Osteoblast (primary cell): Measurements from ENCODE around the gene BOD1. TPM values are rescaled to one million over a fixed set of nuclear protein-coding genes. Genes with fewer than 3 reads are reported as not detected.

Source experiments
- DNase-seq: peaks from one replicate; pipeline ENCODE4 v3.0.0; 2011; ENCODE audit warnings: low spot score, mixed read lengths; ENCODE audit not compliant: insufficient read length; ENCODE audit errors: missing footprints
- H2AFZ ChIP-seq: 2 replicates; pipeline ENCODE4 v1.6.0; 2011; ENCODE audit warnings: mild to moderate bottlenecking, low read length
- H3K27ac ChIP-seq: 2 replicates; pipeline ENCODE4 v1.5.1; 2011; ENCODE audit warnings: mild to moderate bottlenecking, low read depth, low read length, moderate library complexity
- H3K27me3 ChIP-seq: 2 replicates; pipeline ENCODE4 v1.6.0; 2012; ENCODE audit warnings: mild to moderate bottlenecking, control low read depth, inconsistent platforms, low read length, moderate library complexity; ENCODE audit not compliant: insufficient read depth
- H3K36me3 ChIP-seq: 2 replicates; pipeline ENCODE4 v1.5.1; 2011; ENCODE audit warnings: mild to moderate bottlenecking, low read length, control low read depth, moderate library complexity; ENCODE audit not compliant: insufficient read depth
- H3K4me1 ChIP-seq: 2 replicates; pipeline ENCODE4 v1.5.1; 2011; ENCODE audit warnings: mild to moderate bottlenecking, low read length, control low read depth, moderate library complexity; ENCODE audit not compliant: insufficient read depth
- H3K4me2 ChIP-seq: 2 replicates; pipeline ENCODE4 v1.6.0; 2011; ENCODE audit warnings: mild to moderate bottlenecking, low read length; ENCODE audit not compliant: insufficient read depth
- H3K4me3 ChIP-seq: fragments of 200-600 bp; sonication (generic); 3 replicates; pipeline ENCODE4 v1.5.1; 2012; ENCODE audit warnings: mild to moderate bottlenecking, low read length, inconsistent platforms; ENCODE audit not compliant: insufficient read depth
- H3K79me2 ChIP-seq: 2 replicates; pipeline ENCODE4 v1.6.0; 2012; ENCODE audit warnings: mild to moderate bottlenecking, low read length, control low read depth, inconsistent platforms; ENCODE audit not compliant: insufficient read depth
- H3K9me3 ChIP-seq: 2 replicates; pipeline ENCODE4 v1.5.1; 2011; ENCODE audit warnings: low read depth, low read length, control low read depth
- H4K20me1 ChIP-seq: 2 replicates; pipeline ENCODE4 v1.6.0; 2012; ENCODE audit warnings: mild to moderate bottlenecking, low read length, control low read depth; ENCODE audit not compliant: insufficient read depth
- total RNA-seq: library from RNA; depleted of rRNA; stranded (reverse); fragments of >200 nt; gene quantifications from 2 replicates; pipeline ENCODE4 v1.2.3, GENCODE V29; 2012
- TF ChIP-seq, protein P1 (sequence below): IDR thresholded peaks from 2 replicates; pipeline ENCODE4 v1.5.1; 2011; ENCODE audit warnings: mild to moderate bottlenecking, low read depth, low read length, moderate library complexity; ENCODE audit errors: extremely low read depth

The BOD1 gene
- total RNA-seq, 1 donor: 90.5 TPM

GRCh38 chr5:173655196-173655797 is 38.8 kb upstream of the BOD1 start:
- TF ChIP-seq, protein P1, sequence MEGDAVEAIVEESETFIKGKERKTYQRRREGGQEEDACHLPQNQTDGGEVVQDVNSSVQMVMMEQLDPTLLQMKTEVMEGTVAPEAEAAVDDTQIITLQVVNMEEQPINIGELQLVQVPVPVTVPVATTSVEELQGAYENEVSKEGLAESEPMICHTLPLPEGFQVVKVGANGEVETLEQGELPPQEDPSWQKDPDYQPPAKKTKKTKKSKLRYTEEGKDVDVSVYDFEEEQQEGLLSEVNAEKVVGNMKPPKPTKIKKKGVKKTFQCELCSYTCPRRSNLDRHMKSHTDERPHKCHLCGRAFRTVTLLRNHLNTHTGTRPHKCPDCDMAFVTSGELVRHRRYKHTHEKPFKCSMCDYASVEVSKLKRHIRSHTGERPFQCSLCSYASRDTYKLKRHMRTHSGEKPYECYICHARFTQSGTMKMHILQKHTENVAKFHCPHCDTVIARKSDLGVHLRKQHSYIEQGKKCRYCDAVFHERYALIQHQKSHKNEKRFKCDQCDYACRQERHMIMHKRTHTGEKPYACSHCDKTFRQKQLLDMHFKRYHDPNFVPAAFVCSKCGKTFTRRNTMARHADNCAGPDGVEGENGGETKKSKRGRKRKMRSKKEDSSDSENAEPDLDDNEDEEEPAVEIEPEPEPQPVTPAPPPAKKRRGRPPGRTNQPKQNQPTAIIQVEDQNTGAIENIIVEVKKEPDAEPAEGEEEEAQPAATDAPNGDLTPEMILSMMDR: no peak

DNA sequence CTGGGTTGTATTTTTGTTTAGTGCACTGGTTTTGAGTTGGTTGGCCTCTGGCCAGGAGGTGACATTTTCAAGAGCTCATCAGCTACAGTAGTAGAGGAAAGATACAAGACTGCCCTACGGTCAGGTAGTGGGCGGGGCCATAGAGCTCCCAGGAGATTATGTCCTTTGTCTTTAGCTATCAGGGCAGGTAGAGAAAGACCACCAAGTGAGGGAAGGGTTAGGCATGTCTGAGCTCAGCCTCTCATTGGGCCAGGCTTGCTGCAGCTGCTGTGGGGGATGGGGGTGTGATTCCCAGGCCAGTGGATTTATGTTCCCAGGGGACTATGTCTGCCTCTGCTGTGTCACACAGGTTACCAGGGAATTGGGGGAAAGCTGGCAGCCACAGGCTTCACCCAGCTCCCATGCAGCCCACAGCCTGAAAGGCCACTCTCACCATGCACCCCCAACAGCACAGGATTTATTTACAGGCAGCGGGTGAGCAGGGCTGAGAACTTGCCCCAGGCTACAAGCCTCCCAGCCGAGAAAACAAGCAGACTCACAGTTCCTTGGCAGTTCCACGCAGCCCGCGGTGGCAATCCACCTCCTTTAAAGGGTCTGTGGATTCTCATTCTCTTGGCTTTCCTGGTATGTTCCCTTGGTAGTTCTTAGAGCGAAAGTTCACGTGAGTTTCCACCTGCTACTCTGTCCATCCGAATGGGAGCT is 37.5 kb upstream of the BOD1 start:
- Histone ChIP-seq H4K20me1 (no peaks in the 10 kb centered on the region), H3K9me3 (no peaks in the 10 kb centered on the region), H3K4me3 (no peak overlapping the region), H3K36me3 (no peaks in the 10 kb centered on the region), H2AFZ (no peak overlapping the region), H3K27ac (no peak overlapping the region), H3K4me2 (no peak overlapping the region), H3K79me2 (no peaks in the 10 kb centered on the region), H3K4me1 (no peaks in the 10 kb centered on the region), H3K27me3 (peaks cover 4% of the 10 kb centered on the region)
- no peak for DNase-seq
- TF ChIP-seq, protein P1: no peak

More at GRCh38 chr5:173655196-173655797, 38.8 kb upstream of the BOD1 start:
- Histone ChIP-seq H3K27ac (no peak overlapping the region), H3K4me3 (no peak overlapping the region), H3K36me3 (no peaks in the 10 kb centered on the region), H3K27me3 (peaks cover 4% of the 10 kb centered on the region), H3K9me3 (no peaks in the 10 kb centered on the region), H2AFZ (no peak overlapping the region), H3K4me2 (no peak overlapping the region), H3K4me1 (no peaks in the 10 kb centered on the region), H4K20me1 (no peaks in the 10 kb centered on the region), H3K79me2 (no peaks in the 10 kb centered on the region)
- no peak for DNase-seq

- Histone ChIP-seq H3K36me3 (no peaks in the 10 kb centered on the region), H3K79me2 (no peaks in the 10 kb centered on the region), H3K4me3 (no peak overlapping the region), H3K27ac (no peak overlapping the region), H3K9me3 (no peaks in the 10 kb centered on the region), H2AFZ (no peak overlapping the region), H3K4me2 (no peak overlapping the region), H3K4me1 (no peaks in the 10 kb centered on the region), H4K20me1 (no peaks in the 10 kb centered on the region), H3K27me3 (no peaks in the 10 kb centered on the region)
- DNase-seq: no peak
- TF ChIP-seq, protein P1: no peak
Observed at GRCh38 chr5:173648308-173648866, 31.9 kb upstream of the BOD1 start.

GRCh38 chr5:173646692-173647091 is 30.2 kb upstream of the BOD1 start:
- Histone ChIP-seq H3K4me1 (no peaks in the 10 kb centered on the region), H3K36me3 (no peaks in the 10 kb centered on the region), H2AFZ (no peak overlapping the region), H3K9me3 (no peaks in the 10 kb centered on the region), H4K20me1 (no peaks in the 10 kb centered on the region), H3K79me2 (no peaks in the 10 kb centered on the region), H3K27me3 (no peaks in the 10 kb centered on the region), H3K4me2 (no peak overlapping the region), H3K4me3 (no peak overlapping the region), H3K27ac (no peak overlapping the region)
- DNase-seq: no peak
- TF ChIP-seq, protein P1: no peak
